Rectal smooth muscle tissue (tissue), 1 donor: ENCODE results near the gene VSTM2B.

Source experiments
- H3K27ac ChIP-seq: one replicate; pipeline ENCODE4 v1.7.0; 2013; ENCODE audit warnings: low read depth, low read length, inconsistent platforms
- H3K27me3 ChIP-seq: one replicate; pipeline ENCODE4 v1.7.0; 2013; ENCODE audit warnings: low read length; ENCODE audit not compliant: control insufficient read depth, insufficient read depth
- H3K36me3 ChIP-seq: one replicate; pipeline ENCODE4 v1.7.0; 2013; ENCODE audit warnings: low read length; ENCODE audit not compliant: control insufficient read depth, insufficient read depth
- H3K4me1 ChIP-seq: one replicate; pipeline ENCODE4 v1.7.0; 2013; ENCODE audit warnings: low read length; ENCODE audit not compliant: control insufficient read depth, insufficient read depth
- H3K4me3 ChIP-seq: one replicate; pipeline ENCODE4 v1.7.0; 2013; ENCODE audit warnings: low read length
- H3K9ac ChIP-seq: one replicate; pipeline ENCODE4 v1.7.0; 2013; ENCODE audit warnings: low read length

The VSTM2B gene

GRCh38 chr19:29499921-29500590, 25.7 kb upstream of the VSTM2B start:
- Histone ChIP-seq H3K27me3 (no peaks in the 10 kb centered on the region), H3K4me1 (no peaks in the 10 kb centered on the region), H3K27ac (no peak overlapping the region), H3K9ac (no peak overlapping the region), H3K36me3 (no peaks in the 10 kb centered on the region), H3K4me3 (no peak overlapping the region)

GRCh38 chr19:29501816-29502580, 23.8 kb upstream of the VSTM2B start:
- Histone ChIP-seq H3K36me3 (no peaks in the 10 kb centered on the region), H3K27me3 (no peaks in the 10 kb centered on the region), H3K4me3 (no peak overlapping the region), H3K27ac (no peak overlapping the region), H3K9ac (no peak overlapping the region), H3K4me1 (no peaks in the 10 kb centered on the region)

- Histone ChIP-seq H3K27me3 (no peaks in the 10 kb centered on the region), H3K4me1 (no peaks in the 10 kb centered on the region), H3K36me3 (no peaks in the 10 kb centered on the region), H3K9ac (no peak overlapping the region), H3K27ac (no peak overlapping the region), H3K4me3 (no peak overlapping the region)
These were observed 23.3 kb upstream of the VSTM2B start for GRCh38 chr19:29502581-29502850.

GRCh38 chr19:29503140-29503758, 22.5 kb upstream of the VSTM2B start:
- no peak overlapping the region for H3K4me3 ChIP-seq
- H3K4me1 ChIP-seq: no peaks in the 10 kb centered on the region
- no peak overlapping the region for H3K9ac ChIP-seq
- H3K36me3 ChIP-seq: no peaks in the 10 kb centered on the region
- H3K27ac ChIP-seq: no peak overlapping the region
- no peaks in the 10 kb centered on the region for H3K27me3 ChIP-seq

- no peak overlapping the region for H3K27ac ChIP-seq
- no peak overlapping the region for H3K9ac ChIP-seq
- H3K27me3 ChIP-seq: no peaks in the 10 kb centered on the region
- H3K4me3 ChIP-seq: no peak overlapping the region
- no peaks in the 10 kb centered on the region for H3K4me1 ChIP-seq
- no peaks in the 10 kb centered on the region for H3K36me3 ChIP-seq
These were observed 22.0 kb upstream of the VSTM2B start for GRCh38 chr19:29503785-29504184.

- Histone ChIP-seq H3K4me1 (no peaks in the 10 kb centered on the region), H3K36me3 (no peaks in the 10 kb centered on the region), H3K4me3 (no peak overlapping the region), H3K27ac (no peak overlapping the region), H3K9ac (no peak overlapping the region), H3K27me3 (no peaks in the 10 kb centered on the region)
These were observed 21.3 kb upstream of the VSTM2B start for GRCh38 chr19:29504454-29504853.

GRCh38 chr19:29505097-29505824, 20.5 kb upstream of the VSTM2B start:
- Histone ChIP-seq H3K27me3 (no peaks in the 10 kb centered on the region), H3K4me3 (no peak overlapping the region), H3K9ac (no peak overlapping the region), H3K36me3 (no peaks in the 10 kb centered on the region), H3K4me1 (no peaks in the 10 kb centered on the region), H3K27ac (no peak overlapping the region)

- Histone ChIP-seq H3K36me3 (no peaks in the 10 kb centered on the region), H3K4me3 (no peak overlapping the region), H3K27me3 (no peaks in the 10 kb centered on the region), H3K4me1 (no peaks in the 10 kb centered on the region), H3K27ac (no peak overlapping the region), H3K9ac (no peak overlapping the region)
These were observed 19.2 kb upstream of the VSTM2B start for GRCh38 chr19:29506619-29506911.

GRCh38 chr19:29507081-29507860, 18.5 kb upstream of the VSTM2B start:
- Histone ChIP-seq H3K27ac (no peak overlapping the region), H3K4me3 (no peak overlapping the region), H3K36me3 (no peaks in the 10 kb centered on the region), H3K4me1 (no peaks in the 10 kb centered on the region), H3K9ac (no peak overlapping the region), H3K27me3 (no peaks in the 10 kb centered on the region)

GRCh38 chr19:29508181-29508580, 17.6 kb upstream of the VSTM2B start:
- no peaks in the 10 kb centered on the region for H3K36me3 ChIP-seq
- H3K27ac ChIP-seq: no peak overlapping the region
- no peak overlapping the region for H3K4me3 ChIP-seq
- no peak overlapping the region for H3K9ac ChIP-seq
- H3K27me3 ChIP-seq: no peaks in the 10 kb centered on the region
- no peaks in the 10 kb centered on the region for H3K4me1 ChIP-seq

- no peaks in the 10 kb centered on the region for H3K4me1 ChIP-seq
- H3K4me3 ChIP-seq: no peak overlapping the region
- H3K27ac ChIP-seq: no peak overlapping the region
- no peaks in the 10 kb centered on the region for H3K36me3 ChIP-seq
- no peak overlapping the region for H3K9ac ChIP-seq
- no peaks in the 10 kb centered on the region for H3K27me3 ChIP-seq
These were observed 16.3 kb upstream of the VSTM2B start for GRCh38 chr19:29509456-29509855.

GRCh38 chr19:29510701-29511265, 15.0 kb upstream of the VSTM2B start:
- no peak overlapping the region for H3K4me3 ChIP-seq
- no peak overlapping the region for H3K9ac ChIP-seq
- no peaks in the 10 kb centered on the region for H3K36me3 ChIP-seq
- H3K27ac ChIP-seq: no peak overlapping the region
- no peaks in the 10 kb centered on the region for H3K27me3 ChIP-seq
- H3K4me1 ChIP-seq: no peaks in the 10 kb centered on the region
